ENCODE measurements around the gene COL9A3. TPM values are rescaled to one million over a fixed set of nuclear protein-coding genes. Genes with fewer than 3 reads are reported as not detected.

The COL9A3 gene
- total RNA-seq (ENCODE audit: unreplicated experiment) = 78.7 TPM
- long read RNA-seq, transcript COL9A3-215 (32 exons, 2,497 nt) = major isoform, 8 of 11 reads
- long read RNA-seq, partial matches to known transcripts = 0 of 11 reads
- long read RNA-seq, other reads (novel, unspliced or antisense) = 3 of 11 reads

GRCh38 chr20:62816884-62817873, at the start of gene COL9A3:
TSS of gene COL9A3 (plus strand) at chr20:62817050. CDS start at chr20:62817065, 15 bp downstream.
- no peak within 1 kb of the TSS for H3K27ac Mint-ChIP-seq (ENCODE audit: unreplicated experiment)
- no peak within 1 kb of the TSS for H3K4me3 Mint-ChIP-seq (ENCODE audit: unreplicated experiment)
- TF ChIP-seq CTCF (IDR thresholded peaks at IDR 0.05; ENCODE audit: partially characterized antibody, unreplicated experiment) = no peak
- H3K9me3 Mint-ChIP-seq (ENCODE audit: unreplicated experiment) = no peaks in the 10 kb centered on the region
- peaks cover 5% of the 10 kb centered on the region for H3K4me1 Mint-ChIP-seq (ENCODE audit: low read depth, unreplicated experiment)
- no peak for DNase-seq
- H3K27me3 Mint-ChIP-seq (ENCODE audit: unreplicated experiment) = peaks cover 6% of the 10 kb centered on the region
- no peaks in the 10 kb centered on the region for H3K36me3 Mint-ChIP-seq (ENCODE audit: unreplicated experiment)

- Mint-ChIP-seq H3K4me1 (ENCODE audit: low read depth, unreplicated experiment) (peaks cover 26% of the 10 kb centered on the region), H3K9me3 (ENCODE audit: unreplicated experiment) (peaks cover 4% of the 10 kb centered on the region), H3K27me3 (ENCODE audit: unreplicated experiment) (peaks cover 13% of the 10 kb centered on the region), H3K36me3 (ENCODE audit: unreplicated experiment) (no peaks in the 10 kb centered on the region), H3K4me3 (ENCODE audit: unreplicated experiment) (no peak overlapping the region), H3K27ac (ENCODE audit: unreplicated experiment) (peak overlapping the region; percentile 12)
- no peak for DNase-seq
- no peak for TF ChIP-seq CTCF (IDR thresholded peaks at IDR 0.05; ENCODE audit: partially characterized antibody, unreplicated experiment)
Observed at GRCh38 chr20:62768234-62768546, 48.7 kb upstream of the COL9A3 start.

- Mint-ChIP-seq H3K4me3 (ENCODE audit: unreplicated experiment) (no peak overlapping the region), H3K4me1 (ENCODE audit: low read depth, unreplicated experiment) (peaks cover 29% of the 10 kb centered on the region), H3K36me3 (ENCODE audit: unreplicated experiment) (no peaks in the 10 kb centered on the region), H3K27me3 (ENCODE audit: unreplicated experiment) (peaks cover 15% of the 10 kb centered on the region), H3K9me3 (ENCODE audit: unreplicated experiment) (peaks cover 4% of the 10 kb centered on the region), H3K27ac (ENCODE audit: unreplicated experiment) (peak overlapping the region; percentile 86)
- peak; percentile 27 for DNase-seq
- TF ChIP-seq CTCF (IDR thresholded peaks at IDR 0.05; ENCODE audit: partially characterized antibody, unreplicated experiment) = no peak
Observed at GRCh38 chr20:62768551-62769287, 48.1 kb upstream of the COL9A3 start.

GRCh38 chr20:62769346-62770071, 47.3 kb upstream of the COL9A3 start:
- DNase-seq = peak; percentile 22
- no peaks in the 10 kb centered on the region for H3K36me3 Mint-ChIP-seq (ENCODE audit: unreplicated experiment)
- peaks cover 6% of the 10 kb centered on the region for H3K9me3 Mint-ChIP-seq (ENCODE audit: unreplicated experiment)
- peaks cover 33% of the 10 kb centered on the region for H3K4me1 Mint-ChIP-seq (ENCODE audit: low read depth, unreplicated experiment)
- H3K27me3 Mint-ChIP-seq (ENCODE audit: unreplicated experiment) = peaks cover 15% of the 10 kb centered on the region
- TF ChIP-seq CTCF (IDR thresholded peaks at IDR 0.05; ENCODE audit: partially characterized antibody, unreplicated experiment) = no peak
- no peak overlapping the region for H3K27ac Mint-ChIP-seq (ENCODE audit: unreplicated experiment)
- H3K4me3 Mint-ChIP-seq (ENCODE audit: unreplicated experiment) = no peak overlapping the region
